Loucy (cell line): ENCODE results near the gene CUX1.

Source experiments
- EZH2phosphoT487 ChIP-seq: fragments of 200-600 bp; IDR thresholded peaks from 2 replicates; pipeline ENCODE4 v1.6.1; 2018; ENCODE audit warnings: antibody characterized with exemption, mild to moderate bottlenecking, moderate library complexity, borderline replicate concordance
- TF ChIP-seq, protein P1 (sequence below): fragments of 200-600 bp; sonication (generic); conservative IDR thresholded peaks from 2 replicates; pipeline ENCODE4 v1.5.1; 2014; ENCODE audit warnings: mild to moderate bottlenecking, antibody characterized with exemption, low read length

- TF ChIP-seq, protein P1, sequence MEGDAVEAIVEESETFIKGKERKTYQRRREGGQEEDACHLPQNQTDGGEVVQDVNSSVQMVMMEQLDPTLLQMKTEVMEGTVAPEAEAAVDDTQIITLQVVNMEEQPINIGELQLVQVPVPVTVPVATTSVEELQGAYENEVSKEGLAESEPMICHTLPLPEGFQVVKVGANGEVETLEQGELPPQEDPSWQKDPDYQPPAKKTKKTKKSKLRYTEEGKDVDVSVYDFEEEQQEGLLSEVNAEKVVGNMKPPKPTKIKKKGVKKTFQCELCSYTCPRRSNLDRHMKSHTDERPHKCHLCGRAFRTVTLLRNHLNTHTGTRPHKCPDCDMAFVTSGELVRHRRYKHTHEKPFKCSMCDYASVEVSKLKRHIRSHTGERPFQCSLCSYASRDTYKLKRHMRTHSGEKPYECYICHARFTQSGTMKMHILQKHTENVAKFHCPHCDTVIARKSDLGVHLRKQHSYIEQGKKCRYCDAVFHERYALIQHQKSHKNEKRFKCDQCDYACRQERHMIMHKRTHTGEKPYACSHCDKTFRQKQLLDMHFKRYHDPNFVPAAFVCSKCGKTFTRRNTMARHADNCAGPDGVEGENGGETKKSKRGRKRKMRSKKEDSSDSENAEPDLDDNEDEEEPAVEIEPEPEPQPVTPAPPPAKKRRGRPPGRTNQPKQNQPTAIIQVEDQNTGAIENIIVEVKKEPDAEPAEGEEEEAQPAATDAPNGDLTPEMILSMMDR: no peak
- TF ChIP-seq EZH2phosphoT487: no peak
Measured at GRCh38 chr7:101893341-101894082, 76.1 kb downstream of the CUX1 start.
